ENCODE measurements around the gene WDR6. TPM values are rescaled to one million over a fixed set of nuclear protein-coding genes. Genes with fewer than 3 reads are reported as not detected.

WDR6 gene
- total and polyA plus RNA-seq, 9 of the 15 experiments (the other 6 are each of a cell fraction or from before 2014, with no cell fraction given), result 8.9 to 90.6 (median 44.7) TPM

DNA sequence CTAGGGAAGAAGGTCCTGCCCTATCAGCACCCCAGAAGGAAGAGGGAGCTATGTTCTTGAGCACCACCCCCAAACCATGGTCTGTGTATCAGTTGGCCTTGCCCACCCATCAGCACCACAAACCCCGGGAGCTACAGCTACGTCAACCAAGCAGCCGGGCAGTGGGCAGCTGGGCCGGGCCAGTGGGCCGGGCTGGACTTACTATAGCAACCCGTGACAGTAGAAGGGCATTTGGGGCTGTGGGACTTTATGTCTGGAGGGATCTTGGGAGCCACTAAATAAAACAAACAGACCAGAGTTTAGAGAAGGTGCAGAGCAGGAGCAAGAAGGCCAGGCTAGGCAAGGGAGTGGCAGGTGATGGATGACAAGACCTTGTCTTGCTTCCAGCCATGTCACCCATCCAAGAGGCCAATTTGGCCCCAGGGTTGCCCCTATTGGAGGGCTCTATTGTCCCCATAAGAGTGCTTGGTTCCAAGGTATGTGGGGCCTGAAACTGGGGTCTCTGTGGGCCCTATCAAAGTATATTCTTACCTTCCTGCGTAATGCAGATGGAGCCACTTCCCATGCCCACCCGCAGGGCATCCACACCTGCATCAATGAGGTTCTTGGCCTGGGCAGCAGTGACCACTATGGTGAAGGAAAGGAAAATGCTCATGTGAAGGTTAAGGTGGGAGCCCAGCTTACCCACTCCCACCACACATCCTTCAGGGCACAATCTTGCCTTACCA lies 18.8 kb downstream of the WDR6 start:
- peaks cover 9% of the 10 kb centered on the region for H3K9me1 ChIP-seq (ENCODE audit: control insufficient read depth, insufficient read depth, low read length)
- peak overlapping the region in 1 of 2 experiments; percentile 72; a peak in 1 of 4 replicates for H3K9ac ChIP-seq (ENCODE audit: insufficient read depth in 1 of 2, low read depth in 2 of 2, low read length in 2 of 2)
- no peaks in the 10 kb centered on the region for H3K27me3 ChIP-seq (ENCODE audit: control insufficient read depth in 2 of 2, insufficient read depth in 2 of 2, low read length in 2 of 2)
- H4K20me1 ChIP-seq (replicated peaks; ENCODE audit: control insufficient read depth, insufficient read depth, low read length), result peaks cover 12% of the 10 kb centered on the region
- peaks cover 37 to 63% of the 10 kb centered on the region in 2 experiments; a peak in 4 of 5 replicates for H3K4me1 ChIP-seq (replicated peaks in 1 of 2; ENCODE audit: control insufficient read depth in 2 of 2, insufficient read depth in 2 of 2, low read length in 2 of 2)
- H3K36me3 ChIP-seq (ENCODE audit: control insufficient read depth, insufficient read depth, low read length), result peaks cover 76% of the 10 kb centered on the region
- DNase-seq (ENCODE audit: extremely low read depth in 1 of 4, low spot score in 3 of 4), result no peak
- intact Hi-C loops (cut with micrococcal nuclease) (loop anchor here (10.0 kb wide), 1 partner anchor 139 kb away; the partner anchor contains the start of gene CCDC71), in situ Hi-C loops (cut with MboI) (no loop called here)
- H3K27ac ChIP-seq (ENCODE audit: extremely low read depth, low read depth, low read length), result no peak overlapping the region; the same call in 2 of the 3 replicates
- ChIA-PET CTCF (ENCODE audit: low intra/inter-chr PET ratio) (no interaction called here), POLR2A (interaction anchor here (0.6 to 3.8 kb wide), 11 partner anchors 8 to 68 kb away, joined by 3 to 19 read pairs (median 4); partner anchors contain the start of gene QRICH1)
- 84% methylated on average over 6 of the region's 8 CpGs for WGBS (ENCODE audit: insufficient coverage, low coverage, missing lambda C conversion rate)
- peaks cover 83% of the 10 kb centered on the region for H3K79me2 ChIP-seq (ENCODE audit: control insufficient read depth, insufficient read depth, low read length)
- no peak for ATAC-seq
- BruUV-seq (replicated peaks), result no TSS peak
- H2AFZ ChIP-seq (ENCODE audit: low read depth, low read length), result no peak overlapping the region
- FAIRE-seq, result no peak
- H3K9me3 ChIP-seq (replicated peaks; ENCODE audit: control insufficient read depth, insufficient read depth, low read depth, low read length), result no peaks in the 10 kb centered on the region
- H3K4me2 ChIP-seq (ENCODE audit: insufficient read depth, low read length), result no peak overlapping the region
- H3K4me3 ChIP-seq, result no peak overlapping the region
- TF ChIP-seq ZNF124 (CRISPR knock-in tag; IDR thresholded peaks at IDR 0.05) (no peak), RBFOX2 (IDR thresholded peaks at IDR 0.05; ENCODE audit: low read depth, low read length) (0 out of 2 replicates have a peak, but pooled peaks have one; percentile 47), KDM4B (IDR thresholded peaks at IDR 0.05; ENCODE audit: borderline replicate concordance in 2 of 2, low read depth in 1 of 2) (no peak), ILF3 (IDR thresholded peaks at IDR 0.05; ENCODE audit: borderline replicate concordance) (no peak), CCAR2 (IDR thresholded peaks at IDR 0.05; ENCODE audit: low read depth, low read length) (no peak), POLR2G (IDR thresholded peaks at IDR 0.05; ENCODE audit: low read depth, low read length) (peak; percentile 69), HDAC3 (IDR thresholded peaks at IDR 0.05; ENCODE audit: borderline replicate concordance, partially characterized antibody) (no peak), TCFL5 (CRISPR knock-in tag; conservative IDR thresholded peaks at IDR 0.05) (no peak), NFIC (IDR thresholded peaks at IDR 0.05) (no peak), BMI1 (IDR thresholded peaks at IDR 0.05; ENCODE audit: low read length) (no peak), HNRNPH1 (optimal IDR thresholded peaks at IDR 0.05; ENCODE audit: low read depth, low read length) (no peak), NEUROD1 (IDR thresholded peaks at IDR 0.05; ENCODE audit: borderline replicate concordance, low read depth, low read length, partially characterized antibody) (no peak), FUS (optimal IDR thresholded peaks at IDR 0.05; ENCODE audit: low read depth, low read length) (no peak), ZNF232 (CRISPR knock-in tag; IDR thresholded peaks at IDR 0.05) (no peak), HLTF (IDR thresholded peaks at IDR 0.05) (no peak), TBP (optimal IDR thresholded peaks at IDR 0.05; ENCODE audit: low read depth, low read length) (no peak), HNRNPL (IDR thresholded peaks at IDR 0.05; ENCODE audit: low read depth, low read length) (no peak), POLR2A (conservative IDR thresholded peaks at IDR 0.05) (peak; percentile 37; the same call in 1 of the 2 replicates), RHOXF2B (CRISPR knock-in tag; conservative IDR thresholded peaks at IDR 0.05) (no peak), POLR2AphosphoS2 (IDR thresholded peaks at IDR 0.05; ENCODE audit: low read length) (peak; percentile 53), SAFB2 (IDR thresholded peaks at IDR 0.05; ENCODE audit: borderline replicate concordance, low read depth, low read length, severe bottlenecking) (no peak)
- TF ChIP-seq, protein P1, sequence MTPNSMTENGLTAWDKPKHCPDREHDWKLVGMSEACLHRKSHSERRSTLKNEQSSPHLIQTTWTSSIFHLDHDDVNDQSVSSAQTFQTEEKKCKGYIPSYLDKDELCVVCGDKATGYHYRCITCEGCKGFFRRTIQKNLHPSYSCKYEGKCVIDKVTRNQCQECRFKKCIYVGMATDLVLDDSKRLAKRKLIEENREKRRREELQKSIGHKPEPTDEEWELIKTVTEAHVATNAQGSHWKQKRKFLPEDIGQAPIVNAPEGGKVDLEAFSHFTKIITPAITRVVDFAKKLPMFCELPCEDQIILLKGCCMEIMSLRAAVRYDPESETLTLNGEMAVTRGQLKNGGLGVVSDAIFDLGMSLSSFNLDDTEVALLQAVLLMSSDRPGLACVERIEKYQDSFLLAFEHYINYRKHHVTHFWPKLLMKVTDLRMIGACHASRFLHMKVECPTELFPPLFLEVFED (CRISPR knock-in tag; conservative IDR thresholded peaks at IDR 0.05), result no peak
- TF ChIP-seq, protein P2, sequence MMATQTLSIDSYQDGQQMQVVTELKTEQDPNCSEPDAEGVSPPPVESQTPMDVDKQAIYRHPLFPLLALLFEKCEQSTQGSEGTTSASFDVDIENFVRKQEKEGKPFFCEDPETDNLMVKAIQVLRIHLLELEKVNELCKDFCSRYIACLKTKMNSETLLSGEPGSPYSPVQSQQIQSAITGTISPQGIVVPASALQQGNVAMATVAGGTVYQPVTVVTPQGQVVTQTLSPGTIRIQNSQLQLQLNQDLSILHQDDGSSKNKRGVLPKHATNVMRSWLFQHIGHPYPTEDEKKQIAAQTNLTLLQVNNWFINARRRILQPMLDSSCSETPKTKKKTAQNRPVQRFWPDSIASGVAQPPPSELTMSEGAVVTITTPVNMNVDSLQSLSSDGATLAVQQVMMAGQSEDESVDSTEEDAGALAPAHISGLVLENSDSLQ (IDR thresholded peaks at IDR 0.05), result no peak
